ENCODE measurements around the gene KCNMB3.
"Not testable (repeated sequence)": the region's sequence is repeated elsewhere in the genome, so short reads cannot be mapped to it uniquely, and the experiment has no call there.

The KCNMB3 gene, protein sequence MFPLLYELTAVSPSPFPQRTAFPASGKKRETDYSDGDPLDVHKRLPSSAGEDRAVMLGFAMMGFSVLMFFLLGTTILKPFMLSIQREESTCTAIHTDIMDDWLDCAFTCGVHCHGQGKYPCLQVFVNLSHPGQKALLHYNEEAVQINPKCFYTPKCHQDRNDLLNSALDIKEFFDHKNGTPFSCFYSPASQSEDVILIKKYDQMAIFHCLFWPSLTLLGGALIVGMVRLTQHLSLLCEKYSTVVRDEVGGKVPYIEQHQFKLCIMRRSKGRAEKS

DNA sequence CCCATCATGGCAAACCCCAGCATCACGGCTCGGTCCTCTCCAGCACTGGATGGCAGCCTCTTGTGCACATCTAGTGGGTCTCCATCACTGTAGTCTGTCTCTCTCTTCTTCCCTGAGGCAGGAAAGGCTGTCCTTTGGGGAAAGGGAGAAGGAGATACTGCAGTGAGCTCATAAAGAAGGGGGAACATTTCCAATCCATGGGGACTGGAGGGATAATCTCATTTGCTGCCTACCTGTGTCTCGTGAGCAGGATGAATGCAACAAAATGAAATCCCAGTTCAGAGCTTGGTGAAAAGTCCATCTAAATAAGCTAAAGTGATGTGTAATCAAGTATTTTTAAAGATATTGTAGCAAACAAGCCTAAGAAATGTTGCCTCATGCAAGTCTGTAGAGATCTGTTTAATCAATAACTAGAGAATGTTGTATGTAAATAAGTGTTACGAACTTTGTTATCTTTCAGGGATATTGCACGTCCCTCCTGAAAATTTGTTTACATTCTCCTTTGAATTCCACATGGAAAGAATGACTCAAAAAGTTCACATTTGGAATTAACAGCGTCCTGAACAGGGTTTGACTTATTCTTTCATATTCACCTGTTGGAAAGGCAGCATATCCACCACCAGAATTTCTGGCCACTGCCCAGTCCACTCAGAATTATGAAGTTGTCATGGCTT, at the start of gene KCNMB3:
KCNMB3 (minus strand) TSS at position 312 of the 674 bp plus-strand sequence; CDS start at position 188, 124 bp downstream.
- no peak for DNase-seq

DNA sequence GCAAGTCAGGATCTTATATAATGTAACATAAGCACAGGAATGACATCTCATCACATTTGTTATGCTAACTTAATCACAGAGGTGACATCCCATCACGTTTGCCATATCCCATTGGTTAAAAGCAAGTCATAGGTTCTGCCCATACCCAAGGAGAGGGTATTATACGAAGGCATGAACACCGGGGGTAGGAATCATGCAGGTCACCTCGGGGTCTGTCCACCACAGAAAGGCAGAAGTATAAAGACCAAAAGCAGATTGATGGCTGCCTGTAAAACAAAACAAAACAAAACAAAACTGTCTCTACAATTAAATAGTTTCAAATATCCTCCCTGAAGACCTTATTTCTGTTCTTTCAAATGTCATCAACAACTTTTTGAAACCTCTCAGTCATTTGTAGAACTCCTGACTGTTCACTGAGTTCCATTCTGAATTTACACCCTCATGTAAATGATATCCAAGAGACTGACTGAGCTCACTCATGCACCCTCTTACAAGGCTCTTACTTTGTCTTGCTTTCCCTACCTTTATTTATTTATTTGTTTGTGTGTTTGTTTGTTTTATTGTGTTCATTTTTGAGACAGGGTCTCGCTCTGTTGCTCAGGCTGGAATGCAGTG, 49.2 kb upstream of the KCNMB3 start:
- no peak for DNase-seq

DNA sequence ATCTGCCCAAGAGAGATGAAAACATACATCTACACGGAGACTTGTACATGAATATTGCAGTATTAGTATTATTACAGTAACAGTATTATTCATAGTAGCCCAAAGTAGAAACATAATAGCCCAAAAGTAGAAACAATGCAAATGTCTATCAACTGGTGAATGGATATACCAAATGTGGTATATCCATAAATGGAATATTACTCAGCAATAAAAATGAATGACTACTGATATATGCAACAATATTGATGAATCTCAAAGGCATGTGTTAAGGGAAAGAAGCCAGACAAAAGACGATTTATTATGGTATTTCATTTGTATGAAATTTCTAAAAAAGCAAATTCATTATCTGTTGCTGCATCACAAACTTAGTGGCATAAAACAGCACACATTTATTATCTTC, 48.4 kb upstream of the KCNMB3 start:
- no peak for DNase-seq

DNA sequence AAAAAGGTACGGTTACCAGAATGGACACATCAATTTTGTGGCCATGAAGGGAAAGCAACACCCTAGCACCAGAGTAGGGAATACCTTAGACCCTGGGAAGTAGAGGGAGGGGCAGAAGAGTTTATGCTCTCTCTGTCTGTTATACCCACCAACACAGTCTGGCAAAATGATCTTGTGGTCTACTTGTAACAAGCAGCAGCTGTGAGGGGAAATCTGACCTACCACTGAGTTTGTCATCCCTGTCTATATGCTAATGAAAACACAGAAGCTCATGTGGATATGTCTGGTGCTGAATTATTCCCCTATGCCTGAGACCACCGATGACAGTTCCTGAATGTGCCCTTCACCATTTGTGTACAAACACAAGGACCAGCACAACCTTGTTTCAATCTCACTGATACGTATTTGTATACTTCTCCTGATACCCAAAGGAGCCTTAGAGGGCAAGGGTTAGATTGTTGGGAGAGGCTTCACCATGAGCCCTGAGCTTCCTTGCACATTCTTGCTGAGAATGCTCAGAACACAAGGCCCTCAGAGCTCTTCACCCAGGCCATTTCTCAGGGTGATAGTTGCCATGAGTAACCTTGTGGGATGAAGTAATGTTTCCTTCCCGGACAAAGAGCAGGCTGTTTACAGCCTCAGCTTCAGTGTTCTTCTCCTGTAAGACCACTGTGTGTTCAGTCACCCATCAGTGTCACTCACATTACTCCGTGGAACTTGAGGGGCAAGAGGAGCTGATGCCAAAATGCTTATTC, 47.2 kb upstream of the KCNMB3 start:
- DNase-seq: no peak

DNA sequence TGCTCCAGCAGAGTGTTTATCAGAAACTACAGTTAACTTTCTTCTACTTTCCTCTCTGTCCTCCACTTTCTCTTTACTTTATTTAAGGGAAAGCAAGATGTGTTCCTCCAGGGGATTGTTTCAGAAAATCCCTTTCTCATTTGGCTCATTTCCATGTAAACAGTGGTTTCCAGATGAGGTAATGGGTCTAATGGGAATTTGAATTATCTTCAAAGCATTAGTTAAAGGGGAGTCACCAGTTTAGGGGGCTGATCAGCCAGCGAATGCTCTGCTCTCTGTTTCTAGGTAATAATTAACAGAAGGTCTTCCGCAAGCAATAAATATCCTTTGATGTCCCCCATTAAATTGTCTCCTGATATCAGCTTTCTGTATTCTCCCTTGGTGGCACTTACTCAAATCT, 41.5 kb upstream of the KCNMB3 start:
- DNase-seq: no peak

DNA sequence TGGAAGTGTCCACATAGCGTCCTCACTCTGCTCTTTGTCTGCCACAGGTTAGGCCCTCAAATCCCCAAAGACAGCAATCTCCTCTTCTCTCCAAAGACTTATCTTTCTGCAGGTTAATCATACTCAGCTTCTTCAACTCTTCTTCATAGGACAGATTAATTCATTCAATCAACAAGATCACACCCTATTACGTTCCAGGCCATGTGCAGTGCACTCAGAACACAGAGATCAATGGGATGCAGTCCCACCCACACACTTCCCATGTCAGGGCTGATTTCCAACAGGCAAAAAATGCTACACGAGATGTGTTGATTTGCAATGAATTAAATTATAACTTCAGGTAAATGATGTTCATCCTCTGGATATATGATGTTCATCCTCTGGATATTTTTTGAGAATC, 38.4 kb upstream of the KCNMB3 start:
- no peak for DNase-seq

DNA sequence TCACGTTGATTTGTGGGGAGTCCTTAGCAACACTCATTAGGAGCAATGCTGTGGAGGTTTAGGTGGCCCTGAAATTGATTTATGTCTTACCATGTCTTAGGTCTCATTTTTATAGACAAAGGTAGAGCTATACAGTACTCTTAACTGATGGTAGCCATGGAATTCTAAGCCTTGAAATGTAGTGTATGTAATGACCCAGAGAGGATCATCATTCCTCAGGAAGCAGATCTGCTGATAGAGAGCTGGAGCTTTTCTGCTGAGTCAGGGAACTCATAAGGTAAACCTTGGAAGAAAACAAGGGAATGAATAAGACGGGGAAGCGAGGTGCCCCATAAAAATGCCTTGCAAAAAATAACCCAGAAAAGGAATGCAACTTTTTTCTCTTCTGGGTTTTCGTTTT, 37.9 kb upstream of the KCNMB3 start:
- no peak for DNase-seq

DNA sequence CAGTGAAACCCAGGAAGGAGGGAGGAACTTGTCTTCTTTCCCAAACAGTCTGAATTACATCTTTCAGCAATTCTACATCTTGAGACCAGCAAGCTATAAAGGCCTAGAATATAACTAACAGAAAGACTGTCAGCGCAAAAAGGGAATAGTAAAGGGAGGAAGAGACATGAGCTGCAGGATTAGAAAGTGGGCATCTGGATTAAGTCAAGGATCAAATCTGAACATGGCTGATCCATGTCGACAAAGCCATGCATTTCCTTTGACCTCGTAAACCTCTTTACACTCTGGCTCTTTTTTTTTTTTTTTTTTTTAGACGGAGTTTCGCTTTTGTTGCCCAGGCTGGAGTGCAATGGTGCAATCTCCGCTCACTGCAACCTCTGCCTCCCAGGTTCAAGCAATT, 35.4 kb upstream of the KCNMB3 start:
- DNase-seq: no peak

DNA sequence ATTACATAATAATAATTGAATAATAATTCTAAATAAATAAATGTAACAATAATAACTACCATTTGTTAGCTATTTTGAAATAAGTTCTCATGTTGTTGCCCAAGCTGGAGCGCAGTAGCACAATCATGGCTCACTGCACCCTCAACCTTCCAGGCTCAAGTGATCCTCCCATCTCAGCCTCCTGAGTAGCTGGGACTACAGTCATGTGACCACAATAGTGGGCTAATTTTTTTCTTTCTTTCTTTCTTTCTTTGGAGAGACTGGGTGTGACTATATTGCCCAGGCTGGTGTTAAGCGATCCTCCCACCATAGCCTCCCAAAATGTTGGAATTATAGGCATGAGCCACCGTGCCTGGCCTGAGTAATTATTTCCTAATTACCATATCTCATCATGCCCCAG, 30.9 kb upstream of the KCNMB3 start:
- DNase-seq: no peak

DNA sequence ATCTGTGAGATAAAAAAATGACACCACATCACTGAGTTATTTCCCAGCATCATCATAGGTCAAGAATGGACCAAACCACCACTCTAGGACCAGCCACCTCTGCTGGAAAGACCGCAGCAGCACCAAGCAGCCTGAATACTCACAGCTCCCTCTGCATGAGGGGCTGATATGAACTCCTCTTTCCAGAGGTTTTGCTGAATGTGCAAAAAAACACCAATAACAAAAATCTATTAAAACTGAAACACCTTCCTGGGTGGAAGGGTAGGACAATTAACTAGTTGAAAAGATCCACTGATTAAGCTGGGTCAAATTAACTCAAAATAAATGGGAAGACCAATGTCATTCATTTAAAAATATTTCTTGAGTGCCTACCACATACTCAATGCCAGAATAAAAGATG, 28.9 kb upstream of the KCNMB3 start:
- DNase-seq: no peak

DNA sequence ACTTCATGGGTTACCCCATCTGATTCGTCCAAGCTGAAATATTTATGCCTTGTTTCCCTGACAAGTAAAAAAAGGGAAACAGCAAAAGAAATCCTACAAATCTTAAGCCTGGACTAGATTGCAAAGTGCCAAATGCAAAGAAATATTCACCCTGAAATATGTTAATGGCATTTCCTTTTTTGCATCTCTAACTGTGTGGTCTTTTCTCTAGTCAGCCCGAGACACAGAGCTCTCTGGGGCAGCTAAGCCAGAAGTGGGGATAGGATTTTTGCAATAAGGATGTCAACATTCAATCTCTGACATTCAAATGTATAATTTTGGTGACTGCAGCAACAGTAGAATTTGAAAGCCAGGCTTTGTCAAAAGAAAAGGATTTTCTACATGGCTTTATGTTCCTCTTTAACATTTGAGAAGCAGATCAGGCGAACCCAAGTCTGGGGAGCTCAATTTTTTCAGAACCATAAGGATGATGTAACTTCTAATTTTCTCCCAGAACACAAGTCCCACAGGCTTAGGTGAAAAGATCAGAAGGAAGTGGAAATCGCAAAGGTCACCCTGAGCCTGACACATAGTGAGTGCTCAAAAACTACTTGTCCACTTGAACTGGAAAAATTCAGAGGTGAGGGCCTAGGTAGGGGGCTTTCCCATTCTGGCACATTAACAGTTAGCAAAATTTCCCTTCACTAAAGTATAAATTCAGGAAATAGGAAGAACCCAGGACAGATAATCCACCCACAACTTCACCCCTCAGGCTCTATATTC, 28.2 kb upstream of the KCNMB3 start:
- no peak for DNase-seq

DNA sequence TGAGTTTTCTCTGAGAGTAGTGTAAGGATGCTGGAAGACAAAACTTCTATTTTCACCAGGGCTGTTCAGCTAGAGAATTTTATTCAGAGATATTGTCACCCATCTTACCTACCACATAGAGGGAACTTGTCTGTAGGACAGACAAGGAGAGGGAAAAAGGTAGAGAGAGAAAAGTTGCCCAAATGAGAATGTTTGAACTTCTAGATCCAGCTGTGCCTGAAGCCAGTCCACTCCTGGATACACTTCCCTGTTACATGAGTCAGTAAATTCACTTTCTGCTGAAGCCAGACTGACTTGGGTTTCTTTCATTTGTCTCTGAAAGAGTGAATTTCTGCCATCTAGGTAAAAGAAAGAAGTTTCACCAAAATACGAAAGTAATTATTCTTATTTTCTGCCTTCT, 27.2 kb upstream of the KCNMB3 start:
- DNase-seq: no peak

DNA sequence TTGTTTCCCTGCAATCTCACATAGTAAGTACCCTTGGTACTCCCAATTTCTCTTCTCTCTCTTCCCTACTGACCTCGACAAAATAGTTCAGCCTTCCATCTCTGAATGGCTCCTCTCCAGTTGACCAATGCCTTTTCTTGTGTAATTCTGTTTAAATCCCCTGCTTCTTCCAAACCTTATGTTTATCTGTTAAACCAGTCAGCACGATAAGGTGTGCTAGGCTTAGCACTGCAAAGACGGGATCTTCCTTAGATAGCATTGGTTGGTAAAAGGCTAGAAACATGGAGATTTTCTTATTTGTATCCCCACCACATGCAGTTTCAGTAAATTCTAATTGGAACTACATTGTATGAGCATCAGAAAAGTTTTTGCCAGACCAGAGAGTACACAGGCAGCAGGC, 25.8 kb upstream of the KCNMB3 start:
- DNase-seq: no peak

DNA sequence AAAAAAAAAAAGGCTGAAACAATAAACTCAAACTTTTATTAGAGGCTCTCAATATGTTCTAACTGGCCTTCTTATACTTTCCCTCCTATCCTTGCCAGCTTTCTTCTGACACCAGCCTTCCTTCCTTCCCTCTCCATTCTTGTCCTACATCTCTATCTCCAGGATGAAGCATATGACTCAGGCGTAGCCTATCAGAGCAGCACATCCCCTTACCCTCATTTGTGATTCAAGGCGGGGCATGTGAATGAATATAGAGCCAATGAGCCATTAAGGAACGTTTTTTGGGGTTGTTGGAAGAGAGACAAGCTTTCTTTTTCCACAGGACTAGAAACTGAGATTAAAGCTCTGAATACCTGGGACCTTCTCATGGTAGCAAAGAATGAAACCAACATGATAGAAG, 25.1 kb upstream of the KCNMB3 start:
- DNase-seq: no peak

DNA sequence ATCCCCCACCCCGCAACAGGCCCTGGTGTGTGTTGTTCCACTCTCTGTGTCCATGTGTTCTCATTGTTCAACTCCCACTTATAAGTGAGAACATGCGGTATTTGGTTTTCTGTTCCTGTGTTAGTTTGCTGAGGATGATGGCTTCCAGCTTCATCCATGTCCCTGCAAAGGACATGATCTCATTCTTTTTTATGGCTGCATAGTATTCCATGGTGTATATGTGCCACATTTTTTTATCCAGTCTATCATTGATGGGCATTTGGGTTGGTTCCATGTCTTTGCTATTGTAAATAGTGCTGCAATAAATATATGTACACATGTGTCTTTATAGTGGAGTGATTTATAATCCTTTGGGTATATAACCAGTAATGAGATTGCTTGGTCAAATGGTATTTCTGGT, 23.5 kb upstream of the KCNMB3 start:
- not testable (repeated sequence) for DNase-seq

DNA sequence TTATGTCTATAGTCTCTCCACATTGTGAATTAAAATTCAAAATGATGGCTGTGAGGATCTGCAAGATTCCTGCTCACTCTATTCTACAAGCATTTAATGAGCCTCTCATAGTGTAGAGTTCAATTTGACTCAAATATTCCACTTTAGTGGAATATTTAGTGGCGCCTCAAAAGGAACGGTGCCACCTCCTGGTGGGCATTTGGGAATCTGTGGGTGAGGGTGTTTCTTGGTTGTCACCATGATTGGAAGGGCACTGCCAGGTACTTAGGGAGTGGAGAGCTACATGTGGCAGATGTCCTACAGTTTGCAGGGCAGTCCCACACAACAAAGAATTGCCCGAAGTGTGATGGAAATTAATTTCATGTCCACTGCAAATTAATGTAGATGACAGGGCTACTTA, 21.5 kb upstream of the KCNMB3 start:
- no peak for DNase-seq

DNA sequence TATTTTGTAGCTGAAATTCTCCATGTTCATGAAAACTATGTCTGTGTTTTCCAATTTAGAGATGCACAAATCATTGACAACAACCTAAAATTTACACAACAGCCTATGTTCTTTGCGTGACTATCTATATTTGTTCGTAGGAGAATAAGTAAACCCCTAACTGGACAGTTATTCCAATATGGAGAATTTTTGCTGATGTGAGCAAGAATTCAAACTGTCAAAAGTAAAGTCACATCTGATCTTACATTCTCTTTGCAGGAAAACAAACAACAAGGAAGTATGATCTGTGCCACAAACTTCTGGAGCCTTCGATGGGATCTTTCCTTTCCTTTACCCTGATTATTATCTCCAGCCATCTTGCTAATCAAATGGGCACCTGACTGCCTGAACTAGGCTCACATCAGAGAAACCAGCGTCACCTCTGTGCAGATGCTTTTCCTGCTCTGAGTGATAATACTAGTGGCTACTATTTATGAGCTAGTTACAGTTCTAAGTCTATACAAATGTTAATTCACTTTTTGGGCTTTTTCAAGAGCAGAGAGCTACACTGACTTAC, 18.3 kb upstream of the KCNMB3 start:
- no peak for DNase-seq

DNA sequence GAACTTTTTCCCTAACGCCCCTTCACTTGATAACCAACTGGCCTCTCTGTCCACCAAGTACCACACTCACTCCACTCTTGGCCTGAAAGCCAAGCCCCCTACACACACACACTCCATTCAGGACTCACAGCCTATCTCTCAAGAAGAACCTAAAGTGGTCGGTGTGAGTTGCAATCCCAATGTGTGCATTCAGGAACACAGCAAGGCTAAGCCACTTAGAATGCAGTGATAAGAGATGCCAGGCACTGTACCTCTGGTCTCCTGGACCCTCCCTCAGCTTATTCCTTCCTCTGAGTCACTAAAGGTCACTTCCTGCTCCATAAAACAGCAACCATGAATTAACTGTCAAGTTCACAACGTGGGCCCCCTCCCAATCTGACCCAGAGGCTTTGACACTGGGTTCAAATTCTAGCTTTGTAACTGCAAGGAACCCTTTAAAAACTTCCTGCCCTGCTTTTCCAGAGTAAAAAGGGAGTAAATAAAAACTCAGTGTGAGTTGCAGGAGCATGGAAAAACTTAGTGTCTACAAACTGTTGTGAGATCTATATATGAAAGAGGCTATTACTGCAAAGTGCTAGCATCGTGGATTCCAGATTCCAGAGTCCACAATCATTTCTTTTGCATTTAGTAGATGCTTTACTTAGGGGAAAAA, 17.6 kb upstream of the KCNMB3 start:
- DNase-seq: no peak

DNA sequence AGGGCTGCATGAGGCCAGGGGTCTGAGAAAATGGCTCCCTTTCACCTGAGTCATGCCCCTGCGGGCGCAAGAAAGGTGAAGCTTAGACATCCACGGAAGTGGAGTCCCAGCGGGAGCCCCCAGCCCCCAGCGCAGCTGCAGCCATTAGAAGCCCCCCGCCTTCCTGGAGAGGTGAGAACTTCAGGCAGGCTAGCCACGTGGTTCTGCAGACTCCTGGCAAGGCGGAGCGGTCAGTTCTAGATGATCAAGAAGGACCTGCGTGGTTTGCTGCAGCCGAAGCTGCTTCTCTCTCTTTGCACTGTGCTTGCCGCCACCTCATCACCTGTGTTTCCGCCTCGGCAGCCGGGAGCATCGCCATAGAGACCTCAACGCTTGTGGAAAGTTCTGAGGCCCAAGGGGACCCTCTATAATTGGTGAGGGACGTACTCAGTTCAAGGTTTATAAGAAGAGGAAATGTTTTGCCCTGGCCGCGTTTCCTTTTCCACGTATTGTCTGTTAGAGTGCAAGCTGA, 15.8 kb upstream of the KCNMB3 start:
- DNase-seq: no peak

DNA sequence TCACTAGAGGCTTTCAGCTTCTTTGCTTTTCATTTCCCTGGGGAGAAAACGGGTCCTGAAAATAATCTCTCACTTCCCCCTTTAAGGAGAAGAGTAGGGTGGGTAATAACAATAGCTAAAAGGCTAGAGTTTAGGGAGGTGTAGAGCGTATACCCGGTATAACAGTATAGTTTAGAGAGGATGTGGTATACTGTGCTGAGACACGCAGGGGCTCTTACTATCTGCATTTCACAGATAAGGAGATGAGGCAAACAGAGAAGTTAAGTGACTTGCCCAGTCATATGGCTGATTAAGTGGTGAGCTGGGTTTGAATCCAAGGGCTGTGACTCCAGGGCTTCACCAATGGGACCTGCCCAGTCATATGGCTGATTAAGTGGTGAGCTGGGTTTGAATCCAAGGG, 15.0 kb upstream of the KCNMB3 start:
- no peak for DNase-seq

DNA sequence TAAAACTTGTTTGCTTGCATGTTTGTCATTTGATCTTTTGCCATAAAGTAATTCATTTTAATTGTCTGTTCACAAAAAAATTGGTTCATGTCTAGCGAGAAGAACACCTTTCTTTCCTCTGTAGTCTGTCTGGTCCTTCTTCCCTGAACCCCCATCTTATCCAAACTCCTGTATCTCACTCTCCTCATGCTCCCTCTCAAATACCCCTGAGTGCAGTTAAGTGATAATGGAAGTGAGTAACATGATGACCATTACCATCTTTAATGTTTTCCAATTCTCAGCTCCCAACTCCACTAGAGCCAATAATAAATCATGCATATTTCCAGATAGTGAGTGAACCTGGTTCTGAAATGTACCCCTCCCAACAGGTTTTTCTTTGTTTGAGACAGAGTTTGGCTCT, 14.2 kb upstream of the KCNMB3 start:
- no peak for DNase-seq

DNA sequence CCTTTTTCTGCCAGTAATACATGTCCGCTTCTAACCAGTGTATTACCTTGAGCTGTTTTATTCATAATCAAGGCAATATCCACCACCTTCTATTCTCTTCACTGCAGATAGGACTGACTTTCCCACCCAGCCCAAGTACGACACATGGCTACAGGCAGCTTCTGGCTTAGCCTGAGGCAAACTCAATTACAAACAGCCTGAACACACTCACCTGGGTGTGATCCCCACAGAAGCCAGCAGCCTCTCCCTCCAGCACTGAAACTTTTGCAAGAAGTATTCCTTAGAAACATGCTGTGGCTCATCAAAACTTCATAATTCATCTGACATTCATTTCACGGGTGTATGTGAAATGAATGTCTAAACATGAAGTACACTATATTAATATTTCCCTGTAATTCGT, 13.5 kb upstream of the KCNMB3 start:
- no peak for DNase-seq

Measured in activated naive CD4-positive, alpha-beta T cell treated with anti-CD3 and anti-CD28 coated beads, Interleukin-2, amount 50 U/mL, for 16 hours (primary cell).